ENCODE data around the gene PNPLA5.
"Not testable (repeated sequence)": the region's sequence is repeated elsewhere in the genome, so short reads cannot be mapped to it uniquely, and the experiment has no call there.

Gene PNPLA5

DNA sequence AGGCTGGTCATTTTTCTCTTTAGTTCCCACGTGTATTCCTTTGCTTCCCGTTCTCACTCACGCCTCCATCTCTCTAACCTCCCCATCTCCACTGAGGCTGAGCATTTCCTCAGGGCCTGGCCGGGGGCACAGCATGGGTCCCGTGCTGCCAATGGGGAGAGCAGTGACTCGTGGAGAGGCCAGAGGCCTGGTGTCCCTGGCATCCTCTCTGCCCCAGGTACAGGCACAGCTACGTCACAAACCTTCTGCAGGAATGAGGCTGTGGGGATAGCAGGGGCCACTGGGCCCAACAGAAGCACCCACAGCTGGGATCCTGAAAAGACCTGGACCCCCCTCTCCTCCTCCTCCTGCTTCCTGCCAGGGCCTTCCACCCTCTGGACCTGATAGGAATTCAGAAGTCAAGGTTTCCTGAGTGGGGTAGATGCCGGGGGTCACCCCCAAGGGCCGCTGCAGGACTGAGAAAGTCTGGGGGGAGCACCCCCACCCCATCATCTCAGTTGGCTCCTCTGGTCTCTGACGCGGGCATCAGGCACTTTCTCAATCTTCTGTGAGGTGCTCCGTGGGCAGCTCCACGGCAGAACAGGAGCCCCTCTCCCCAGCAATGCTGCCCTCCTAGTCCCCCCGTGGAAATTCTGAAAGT is 11.8 kb downstream of the PNPLA5 start:
- no peak for DNase-seq

DNA sequence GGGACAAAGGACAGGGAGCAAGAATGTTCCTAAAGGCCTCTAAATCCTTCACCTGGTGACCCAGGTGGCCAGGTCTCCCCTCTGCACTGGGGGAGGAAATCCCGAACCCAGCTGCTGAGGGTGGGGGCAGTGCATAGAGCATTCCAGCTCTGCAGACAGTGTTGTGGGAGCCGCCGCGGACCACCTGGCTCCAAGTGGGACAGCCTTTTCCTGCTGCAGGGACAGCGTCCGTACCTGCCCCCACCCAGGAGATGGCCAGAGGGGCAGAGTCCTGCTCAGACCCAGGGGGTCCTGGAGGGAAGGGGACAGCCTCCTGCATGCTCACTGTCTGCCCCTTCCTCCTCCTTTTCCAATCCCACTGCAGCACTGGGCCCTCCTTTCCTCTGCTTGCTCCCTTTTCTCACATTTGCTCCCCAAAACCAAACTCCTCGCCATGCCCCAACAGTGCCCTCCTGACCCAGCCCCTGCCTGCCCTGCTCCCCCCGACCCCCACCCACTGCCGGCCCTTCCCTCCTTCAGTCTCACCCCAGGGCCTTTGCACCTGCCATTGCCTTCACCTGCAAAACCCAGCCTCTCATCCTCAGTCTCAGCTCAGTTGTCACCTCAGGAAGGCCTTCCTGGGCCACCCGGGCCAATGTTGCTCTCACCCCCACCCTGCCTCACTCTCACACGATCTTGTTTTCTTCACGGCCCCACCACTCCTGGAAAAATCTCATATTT is 12.8 kb downstream of the PNPLA5 start:
- DNase-seq: no peak

DNA sequence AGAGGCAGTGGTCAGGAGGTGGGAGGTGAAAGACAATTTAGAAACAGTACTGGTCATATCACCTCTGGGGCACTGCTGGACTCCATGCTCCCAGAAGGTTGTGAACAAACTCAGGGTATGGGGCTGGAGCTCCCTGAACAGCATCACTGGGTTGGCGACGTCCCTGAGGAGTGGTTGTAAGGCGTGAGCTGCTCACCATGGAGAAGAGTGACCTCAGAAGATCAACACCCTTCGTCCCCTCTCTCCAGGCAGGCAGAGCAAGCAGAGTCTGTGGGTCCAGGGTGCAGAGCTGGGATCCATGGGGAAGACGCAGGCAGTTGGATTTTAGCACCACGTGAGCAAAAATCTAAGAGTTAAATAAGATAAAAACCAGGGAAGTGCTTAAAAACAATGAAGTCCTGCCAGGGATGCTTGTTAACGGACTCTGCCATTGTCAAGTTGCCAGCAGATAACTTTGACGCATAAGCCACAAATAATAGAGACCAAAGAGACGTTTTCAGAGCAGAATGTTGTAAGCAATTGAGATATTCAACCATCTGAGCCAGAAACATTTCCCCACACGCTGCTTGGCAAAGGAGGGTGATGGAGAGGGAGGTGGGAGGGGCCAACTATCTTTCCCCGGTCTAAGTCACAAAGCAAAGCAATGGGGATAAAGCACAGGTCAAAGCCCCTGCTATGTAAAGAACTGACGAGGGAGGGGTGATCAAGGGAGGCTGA is 13.6 kb downstream of the PNPLA5 start:
- DNase-seq: no peak

GRCh38 chr22:43876866-43877509 is 14.8 kb downstream of the PNPLA5 start:
- no peak for DNase-seq

- DNase-seq: no peak
Measured at GRCh38 chr22:43869799-43870198, 22.0 kb downstream of the PNPLA5 start.

DNA sequence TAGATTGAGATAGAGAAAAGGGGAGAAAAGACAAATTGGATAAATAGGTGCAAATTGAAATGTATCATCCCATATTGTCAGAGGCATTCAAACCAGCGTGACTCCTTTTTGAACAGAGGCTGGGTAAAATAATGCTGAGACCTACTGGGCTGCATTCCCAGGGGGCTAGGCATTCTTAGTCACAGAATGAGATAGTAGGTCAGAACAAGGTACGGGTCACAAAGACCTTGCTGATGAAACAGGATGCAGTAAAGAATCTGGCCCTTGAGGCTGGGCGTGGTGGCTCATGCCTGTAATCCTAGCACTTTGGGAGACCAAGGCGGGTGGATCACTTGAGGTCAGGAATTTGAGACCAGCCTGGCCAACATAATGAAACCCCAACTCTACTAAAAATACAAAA is 22.8 kb downstream of the PNPLA5 start:
- not testable (repeated sequence) for DNase-seq

- peak in 1 of 5 donors; percentile 16 for DNase-seq
Measured at GRCh38 chr22:43867839-43868635, 23.8 kb downstream of the PNPLA5 start.

- no peak for DNase-seq
Measured at GRCh38 chr22:43862882-43863202, 29.0 kb downstream of the PNPLA5 start.

DNA sequence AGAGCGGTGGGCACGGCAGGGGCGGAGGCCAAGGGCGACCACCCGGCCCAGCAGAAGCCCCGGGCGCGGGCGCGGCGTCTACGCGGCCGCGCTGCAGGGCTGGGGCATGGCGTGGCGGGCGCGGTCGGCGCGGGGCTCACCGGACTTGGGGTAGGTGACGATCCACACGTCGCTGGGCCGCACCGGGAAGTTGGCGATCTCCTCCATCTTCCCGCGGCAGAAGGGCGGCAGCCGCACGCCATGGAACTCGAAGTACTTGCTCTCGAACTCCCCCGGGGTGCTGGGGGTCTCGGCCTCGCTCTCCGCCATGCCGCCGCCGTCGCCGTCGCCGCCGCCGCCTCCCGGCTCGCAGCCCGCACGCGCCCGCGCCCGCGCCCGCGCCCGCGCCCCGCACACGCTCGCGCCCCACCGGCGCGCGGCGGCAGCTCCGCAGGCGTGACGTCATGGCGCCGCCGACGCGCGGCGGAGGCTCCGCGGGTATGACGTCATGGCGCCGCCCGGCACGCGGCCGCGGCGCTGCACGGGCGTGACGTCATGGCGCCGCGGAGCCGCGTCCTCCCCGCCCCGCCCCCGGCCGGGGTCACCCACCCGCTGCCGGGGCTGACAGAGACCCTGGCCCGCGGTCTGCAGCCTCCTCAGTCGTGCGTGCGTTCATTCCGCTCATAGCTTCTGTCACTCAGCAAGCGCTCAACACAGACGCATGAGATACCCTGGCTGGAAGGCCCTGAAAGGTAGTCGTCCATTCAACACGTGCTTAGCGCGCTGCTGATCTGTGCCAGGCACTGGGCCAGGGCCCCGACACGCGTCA is 29.5 kb downstream of the PNPLA5 start, which contains the start of gene SULT4A1:
SULT4A1 (minus strand) TSS at position 440 of the 808 bp plus-strand sequence; CDS start at position 309, 131 bp downstream.
- DNase-seq: no peak

- no peak for DNase-seq
Measured at GRCh38 chr22:43861529-43861928, 30.3 kb downstream of the PNPLA5 start.

DNA sequence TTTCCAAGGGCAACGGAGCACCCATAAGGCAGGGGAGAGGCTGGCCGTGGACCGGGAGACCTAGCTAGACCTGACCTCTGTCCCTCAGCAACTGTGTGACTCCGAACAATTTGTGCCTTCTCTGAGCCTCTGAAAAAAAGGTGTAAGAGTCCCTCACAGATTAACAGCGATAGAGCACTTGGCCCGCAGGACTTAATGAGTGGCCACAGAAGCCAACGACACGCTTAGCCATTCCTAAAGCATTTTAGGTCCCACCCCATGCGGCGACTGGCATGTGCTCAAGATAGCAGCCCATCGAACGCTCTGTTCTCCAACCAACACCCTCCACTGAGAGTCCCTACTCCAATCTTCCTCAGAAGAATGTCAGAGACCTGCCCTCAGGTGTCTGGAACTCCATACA is 31.0 kb downstream of the PNPLA5 start:
- DNase-seq: no peak

GRCh38 chr22:43860126-43860525 is 31.7 kb downstream of the PNPLA5 start:
- no peak for DNase-seq

- no peak for DNase-seq
Measured at GRCh38 chr22:43859621-43860020, 32.2 kb downstream of the PNPLA5 start.

- DNase-seq: no peak
Measured at GRCh38 chr22:43859176-43859575, 32.6 kb downstream of the PNPLA5 start.

GRCh38 chr22:43858156-43858895 is 33.5 kb downstream of the PNPLA5 start:
- no peak for DNase-seq

DNA sequence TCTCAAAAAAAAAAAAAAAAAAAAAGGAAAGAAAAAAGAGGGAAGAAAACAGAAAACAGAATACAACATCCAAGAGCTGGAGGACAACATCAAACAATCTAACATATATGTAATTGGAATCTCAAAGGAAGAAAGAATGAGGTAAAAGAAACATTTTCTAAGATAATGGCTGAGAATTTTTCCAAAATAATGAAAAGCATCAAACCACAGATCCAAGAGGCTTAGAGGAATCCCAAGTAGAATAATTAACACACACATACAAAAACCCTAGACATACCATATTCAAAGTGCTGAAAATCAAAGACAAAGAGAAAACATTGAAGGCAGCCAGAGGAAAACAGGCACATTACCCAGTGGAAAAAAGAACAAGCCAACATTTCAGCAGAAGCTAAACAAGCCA is 34.4 kb downstream of the PNPLA5 start:
- DNase-seq: no peak

- no peak for DNase-seq
Measured at GRCh38 chr22:43855431-43855830, 36.4 kb downstream of the PNPLA5 start.

GRCh38 chr22:43854786-43855271 is 37.0 kb downstream of the PNPLA5 start:
- DNase-seq: no peak

DNA sequence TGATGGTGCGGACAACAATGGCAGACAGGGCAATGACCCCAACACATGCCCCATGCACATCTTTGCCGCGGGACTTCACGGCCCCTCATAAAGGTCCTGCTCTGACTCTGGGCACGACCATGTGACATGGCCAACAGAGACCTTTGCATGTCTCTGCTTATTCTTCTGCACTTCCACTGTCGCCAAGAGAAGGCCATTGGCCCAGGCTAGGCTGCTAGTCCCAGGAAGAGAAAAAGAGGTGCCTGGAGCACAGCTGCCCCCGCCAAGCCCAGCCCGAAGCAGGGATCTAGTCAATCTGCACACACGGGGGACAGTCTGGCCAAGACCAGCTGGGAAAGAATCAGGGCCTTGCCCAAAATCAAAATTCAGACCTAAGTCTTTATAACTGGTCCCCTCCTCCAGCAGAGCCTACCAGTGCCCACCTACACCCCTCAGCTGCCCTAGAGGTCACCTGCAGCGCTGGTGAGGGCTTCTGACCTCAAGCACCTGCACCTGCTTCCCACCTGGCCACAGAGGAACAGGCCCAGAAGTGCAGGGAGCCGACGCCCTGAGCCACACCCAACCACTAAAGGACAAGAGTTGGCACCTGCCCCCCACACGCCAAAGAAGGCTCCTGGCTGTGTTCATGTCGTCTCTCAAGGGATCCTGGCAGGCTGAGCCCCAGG is 37.6 kb downstream of the PNPLA5 start:
- no peak for DNase-seq

GRCh38 chr22:43853328-43853931 is 38.4 kb downstream of the PNPLA5 start:
- DNase-seq: no peak

Measured in T-helper 1 cell (primary cell).